Endothelial cell of umbilical vein (primary cell): Measurements from ENCODE around the gene YY1. TPM values are rescaled to one million over a fixed set of nuclear protein-coding genes. Genes with fewer than 3 reads are reported as not detected.
"Not testable (repeated sequence)": the region's sequence is repeated elsewhere in the genome, so short reads cannot be mapped to it uniquely, and the experiment has no call there.

ENCODE experiments used
- BruUV-seq: library from RNA; stranded (reverse); fragments of 400-500 nt; replicated peaks from 2 replicates; lab custom pipeline; 2021; lab: Mats Ljungman, UMichigan
- CTCF ChIA-PET: fragments of 300-600, 350-600 bp; sonication (Branson Sonifier 250); formaldehyde crosslinking; loops from one replicate; lab custom pipeline; 2021; ENCODE audit warnings: antibody characterized with exemption, inconsistent platforms; lab: Charles Lee
- POLR2A ChIA-PET: fragments of 300-600, 350-600 bp; sonication (Branson Sonifier 250); formaldehyde crosslinking; loops from one replicate; lab custom pipeline; 2021; ENCODE audit warnings: antibody characterized with exemption, inconsistent platforms; lab: Charles Lee
- DNase-seq: peaks from one replicate; pipeline ENCODE4 v3.0.0-alpha.2; 2011; ENCODE audit warnings: low read depth, low spot score
- FAIRE-seq: peaks from 2 replicates; lab custom pipeline; 2011; peaks lifted over from hg19 to GRCh38; lab: Jason Lieb, UNC
- H2AFZ ChIP-seq: 2 replicates; pipeline ENCODE4 v1.6.0; 2012; ENCODE audit warnings: low read depth, low read length, control low read depth, inconsistent platforms
- H3K27ac ChIP-seq: 2 replicates; pipeline ENCODE4 v1.5.1; 2011; ENCODE audit warnings: low read depth, mild to moderate bottlenecking, control low read depth, low read length, moderate library complexity; ENCODE audit not compliant: insufficient read depth
- H3K27me3 ChIP-seq, 2 experiments: 2 replicates each; pipeline versions ENCODE4 v1.6.0 to v1.6.1; 2011; ENCODE audit warnings: low read length in 2 of 2, mixed read lengths in 1 of 2; ENCODE audit not compliant: control insufficient read depth in 2 of 2, insufficient read depth in 2 of 2
- H3K36me3 ChIP-seq, 2 experiments: 2 replicates in 1 of 2; 3 replicates in 1 of 2; pipeline ENCODE4 v1.5.1; 2011; ENCODE audit warnings: low read length in 2 of 2, mild to moderate bottlenecking in 1 of 2, moderate library complexity in 1 of 2; ENCODE audit not compliant: control insufficient read depth in 2 of 2, insufficient read depth in 2 of 2; ENCODE audit errors: extremely low read depth in 1 of 2
- H3K4me1 ChIP-seq: 3 replicates; pipeline ENCODE4 v1.5.1; 2011; ENCODE audit warnings: mild to moderate bottlenecking, low read length; ENCODE audit not compliant: control insufficient read depth, insufficient read depth; ENCODE audit errors: extremely low read depth
- H3K4me2 ChIP-seq: 2 replicates; pipeline ENCODE4 v1.6.1; 2011; ENCODE audit warnings: low read length, control low read depth, mixed read lengths; ENCODE audit not compliant: insufficient read depth
- H3K4me3 ChIP-seq, 3 experiments: fragments of 200-600 bp in 1 of 3; sonication (generic), shearing (Covaris generic) in 1 of 3; replicated peaks in 1 of 3; 2 replicates each; pipeline ENCODE4 v1.5.1; 2011 to 2016; ENCODE audit warnings: control low read depth in 3 of 3, low read length in 3 of 3, mild to moderate bottlenecking in 2 of 3, inconsistent platforms in 1 of 3, low read depth in 1 of 3, moderate library complexity in 1 of 3; ENCODE audit not compliant: insufficient read depth in 1 of 3
- H3K79me2 ChIP-seq: 2 replicates; pipeline ENCODE4 v1.6.0; 2012; ENCODE audit warnings: low read length, inconsistent platforms; ENCODE audit not compliant: control insufficient read depth, insufficient read depth
- H3K9ac ChIP-seq: replicated peaks from 2 replicates; pipeline ENCODE3; 2011; ENCODE audit warnings: low read length, control low read depth; ENCODE audit not compliant: insufficient read depth; ENCODE audit errors: extremely low read depth
- H3K9me1 ChIP-seq: replicated peaks from 3 replicates; pipeline ENCODE4 v1.6.0; 2011; ENCODE audit warnings: mild to moderate bottlenecking, low read length; ENCODE audit not compliant: control insufficient read depth, insufficient read depth; ENCODE audit errors: extremely low read depth
- H3K9me3 ChIP-seq: replicated peaks from 2 replicates; pipeline ENCODE4 v1.5.1; 2012; ENCODE audit warnings: low read length, inconsistent platforms; ENCODE audit not compliant: control insufficient read depth, insufficient read depth
- H4K20me1 ChIP-seq: replicated peaks from 2 replicates; pipeline ENCODE3; 2011; ENCODE audit warnings: mild to moderate bottlenecking, low read length; ENCODE audit not compliant: control insufficient read depth, insufficient read depth; ENCODE audit errors: extremely low read depth
- EZH2 ChIP-seq: IDR thresholded peaks from 2 replicates; pipeline ENCODE4 v1.6.1; 2012; ENCODE audit warnings: borderline replicate concordance, low read depth, mild to moderate bottlenecking, moderate library complexity, low read length, inconsistent platforms; ENCODE audit not compliant: severe bottlenecking
- FOS ChIP-seq: IDR thresholded peaks from 2 replicates; pipeline ENCODE4 v1.6.1; 2011; ENCODE audit warnings: mild to moderate bottlenecking, low read length, moderate library complexity, borderline replicate concordance; ENCODE audit not compliant: insufficient read depth
- GATA2 ChIP-seq: IDR thresholded peaks from 2 replicates; pipeline ENCODE4 v1.7.0; 2011; ENCODE audit warnings: low read depth, mild to moderate bottlenecking, moderate library complexity, mixed read lengths, low read length; ENCODE audit not compliant: insufficient read length, insufficient read depth
- JUN ChIP-seq: IDR thresholded peaks from 2 replicates; pipeline ENCODE4 v1.6.1; 2011; ENCODE audit warnings: borderline replicate concordance, low read depth; ENCODE audit not compliant: insufficient read length, insufficient read depth
- MYC ChIP-seq: IDR thresholded peaks from one replicate; pipeline ENCODE4 v1.6.1; 2011; ENCODE audit warnings: mild to moderate bottlenecking, low read depth, low read length
- POLR2A ChIP-seq: IDR thresholded peaks from 2 replicates; pipeline ENCODE4 v1.6.1; 2012; ENCODE audit warnings: low read depth, mild to moderate bottlenecking, control low read depth, low read length
- POLR2AphosphoS5 ChIP-seq: IDR thresholded peaks from 2 replicates; pipeline ENCODE4 v1.6.1; 2012; ENCODE audit warnings: low read depth, mild to moderate bottlenecking, control low read depth, low read length, moderate library complexity; ENCODE audit not compliant: insufficient read depth
- dilution Hi-C: fragments of 300-500 bp; cut with MboI; formaldehyde crosslinking; loops from one replicate; pipeline ENCODE4 v1.15.0; 2019; ENCODE audit warnings: low sequenced_read_pairs; ENCODE audit not compliant: extremely low pct_ligation_motif_present
- intact Hi-C: fragments of 100-400 bp; cut with micrococcal nuclease; formaldehyde crosslinking; loops from one replicate; pipeline ENCODE4 v1.10.0; 2022
- polyA plus RNA-seq, 4 experiments: library from polyadenylated mRNA; depleted of rRNA in 3 of 4; stranded (reverse) in 3 of 4; unstranded in 1 of 4; fragments of >200 nt; gene quantifications; 2 replicates each; pipeline versions ENCODE4 v1.2.1 to v1.2.3, GENCODE V29; 2011 to 2012; ENCODE audit warnings: missing spikeins in 1 of 4
- total RNA-seq: library from RNA; stranded (reverse); gene quantifications from 2 replicates; pipeline ENCODE4 v1.2.3, GENCODE V29; 2021
- TF ChIP-seq, protein P1 (sequence below): IDR thresholded peaks from 2 replicates; pipeline ENCODE4 v1.6.1; 2011; ENCODE audit not compliant: insufficient read depth, insufficient read length
- TF ChIP-seq, protein P2 (sequence below), 2 donors: IDR thresholded peaks; 1 replicate in 1 of 2; 2 replicates in 1 of 2; pipeline ENCODE4 v1.5.1; 2011; ENCODE audit warnings: low read length in 2 of 2, mild to moderate bottlenecking in 2 of 2, moderate library complexity in 2 of 2, control low read depth in 1 of 2, inconsistent platforms in 1 of 2, low read depth in 1 of 2; ENCODE audit not compliant: insufficient read depth in 1 of 2; ENCODE audit errors: extremely low read depth in 1 of 2

Gene YY1
- total and polyA plus RNA-seq, 2 donors (not counting 3 experiments of a cell fraction or from before 2014, with no cell fraction given): 23.5 to 78.6 TPM

DNA sequence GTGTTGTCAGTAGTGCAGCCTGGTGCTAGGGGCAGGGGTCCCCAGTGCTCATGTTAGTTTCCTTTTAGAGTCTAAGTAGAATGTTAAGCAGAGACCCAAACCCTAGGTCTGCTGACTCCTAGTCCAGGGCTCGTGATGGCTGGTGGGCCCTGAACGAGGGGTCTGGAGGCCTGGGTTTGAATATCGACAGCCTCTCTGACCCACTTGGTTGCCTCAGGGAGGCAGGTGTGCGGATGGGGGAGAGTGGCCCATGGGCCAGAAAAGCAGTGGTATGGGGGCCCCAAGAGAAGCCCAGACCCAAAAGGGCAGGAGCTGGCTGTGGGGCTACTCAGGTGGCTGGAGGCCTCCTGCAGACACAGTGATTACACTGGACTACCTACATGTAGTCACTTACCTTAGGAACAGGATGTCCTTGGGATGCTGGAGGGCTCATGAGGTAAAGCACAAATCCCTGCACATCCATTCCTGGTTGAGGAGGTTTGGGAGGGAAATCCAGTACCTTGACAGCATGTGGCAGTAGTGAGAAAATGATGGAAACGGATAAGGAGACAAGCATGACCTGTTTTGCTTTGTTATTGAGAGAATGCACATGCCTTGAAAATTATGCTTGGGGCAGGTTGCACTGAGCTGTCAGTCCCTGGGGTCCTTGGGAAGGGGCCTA lies 69.0 kb downstream of the YY1 start:
- no peaks in the 10 kb centered on the region for H4K20me1 ChIP-seq
- TSS peak; percentile 46 for BruUV-seq
- ChIA-PET CTCF (interaction anchor here (1.1 to 2.6 kb wide), 2 partner anchors 70 to 338 kb away, joined by 3 to 17 read pairs; no protein-coding TSS in a partner anchor), POLR2A (interaction anchor here (0.7 kb wide), 1 partner anchor 67 kb away, joined by 3 read pairs; a partner anchor contains a TSS)
- H3K27me3 ChIP-seq: no peaks in the 10 kb centered on the region
- no peak overlapping the region for H2AFZ ChIP-seq
- FAIRE-seq (peak; percentile 83), DNase-seq (no peak)
- no peaks in the 10 kb centered on the region for H3K36me3 ChIP-seq
- dilution Hi-C loops: no loop called here
- H3K4me2 ChIP-seq: peak overlapping the region; percentile 70
- H3K4me3 ChIP-seq: peak overlapping the region in 2 of 3 experiments; percentile 64 to 89
- H3K9me3 ChIP-seq: no peaks in the 10 kb centered on the region
- TF ChIP-seq, protein P1, sequence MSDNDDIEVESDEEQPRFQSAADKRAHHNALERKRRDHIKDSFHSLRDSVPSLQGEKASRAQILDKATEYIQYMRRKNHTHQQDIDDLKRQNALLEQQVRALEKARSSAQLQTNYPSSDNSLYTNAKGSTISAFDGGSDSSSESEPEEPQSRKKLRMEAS: no peak
- TF ChIP-seq FOS (no peak), POLR2AphosphoS5 (no peak), EZH2 (no peak), MYC (no peak), POLR2A (no peak), JUN (no peak), GATA2 (no peak)
- TF ChIP-seq, protein P2, sequence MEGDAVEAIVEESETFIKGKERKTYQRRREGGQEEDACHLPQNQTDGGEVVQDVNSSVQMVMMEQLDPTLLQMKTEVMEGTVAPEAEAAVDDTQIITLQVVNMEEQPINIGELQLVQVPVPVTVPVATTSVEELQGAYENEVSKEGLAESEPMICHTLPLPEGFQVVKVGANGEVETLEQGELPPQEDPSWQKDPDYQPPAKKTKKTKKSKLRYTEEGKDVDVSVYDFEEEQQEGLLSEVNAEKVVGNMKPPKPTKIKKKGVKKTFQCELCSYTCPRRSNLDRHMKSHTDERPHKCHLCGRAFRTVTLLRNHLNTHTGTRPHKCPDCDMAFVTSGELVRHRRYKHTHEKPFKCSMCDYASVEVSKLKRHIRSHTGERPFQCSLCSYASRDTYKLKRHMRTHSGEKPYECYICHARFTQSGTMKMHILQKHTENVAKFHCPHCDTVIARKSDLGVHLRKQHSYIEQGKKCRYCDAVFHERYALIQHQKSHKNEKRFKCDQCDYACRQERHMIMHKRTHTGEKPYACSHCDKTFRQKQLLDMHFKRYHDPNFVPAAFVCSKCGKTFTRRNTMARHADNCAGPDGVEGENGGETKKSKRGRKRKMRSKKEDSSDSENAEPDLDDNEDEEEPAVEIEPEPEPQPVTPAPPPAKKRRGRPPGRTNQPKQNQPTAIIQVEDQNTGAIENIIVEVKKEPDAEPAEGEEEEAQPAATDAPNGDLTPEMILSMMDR (IDR thresholded peaks at IDR 0.05; ENCODE audit: extremely low read depth in 1 of 2, insufficient read depth in 1 of 2, low read depth in 1 of 2, low read length in 2 of 2): no peak
- no peak overlapping the region for H3K27ac ChIP-seq
- peaks cover 21% of the 10 kb centered on the region for H3K4me1 ChIP-seq
- no peak overlapping the region for H3K9ac ChIP-seq
- peaks cover 10% of the 10 kb centered on the region for H3K79me2 ChIP-seq
- no peaks in the 10 kb centered on the region for H3K9me1 ChIP-seq
- intact Hi-C loops: loop anchor here (10.0 kb wide), 1 partner anchor 347 kb away; no protein-coding TSS in a partner anchor

DNA sequence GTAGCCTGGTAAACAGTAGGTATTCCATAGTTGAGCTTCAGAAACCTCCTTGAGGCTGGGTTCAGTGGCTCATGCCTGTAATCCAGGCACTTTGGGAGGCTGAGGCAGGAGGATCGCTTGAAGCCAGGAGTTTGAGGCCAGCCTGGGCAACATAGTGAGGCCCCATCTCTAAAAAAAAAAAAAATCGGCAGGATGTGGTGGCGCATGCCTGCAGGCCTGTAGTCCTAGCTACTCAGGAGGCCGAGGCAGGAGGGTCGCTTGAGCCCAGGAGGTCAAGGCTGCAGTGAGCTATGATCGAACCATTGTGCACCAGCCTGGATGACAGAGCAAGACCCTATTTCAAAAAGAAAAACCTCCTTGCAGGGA lies 69.5 kb downstream of the YY1 start:
- H3K27ac ChIP-seq, dilution Hi-C loops, H3K9ac ChIP-seq, DNase-seq, H3K79me2 ChIP-seq, H3K27me3 ChIP-seq, H3K36me3 ChIP-seq, H4K20me1 ChIP-seq, H3K9me1 ChIP-seq, H3K4me3 ChIP-seq, H2AFZ ChIP-seq, BruUV-seq, H3K9me3 ChIP-seq, H3K4me2 ChIP-seq, FAIRE-seq: not testable (repeated sequence)
- intact Hi-C loops: loop anchor here (10.0 kb wide), 1 partner anchor 346 kb away; no protein-coding TSS in a partner anchor
- ChIA-PET CTCF (interaction anchor here (1.1 to 2.6 kb wide), 3 partner anchors 10 to 337 kb away, joined by 3 to 17 read pairs (median 12); no protein-coding TSS in a partner anchor), POLR2A (interaction anchor here (0.7 kb wide), 1 partner anchor 67 kb away, joined by 3 read pairs; a partner anchor contains a TSS)
- peaks cover 21% of the 10 kb centered on the region for H3K4me1 ChIP-seq
